HEK293T (cell line): Measurements from ENCODE around the gene NGF.

ENCODE experiments used
- ARNT ChIP-seq: fragments of 450-650 bp; IDR thresholded peaks from 2 replicates; pipeline ENCODE4 v1.6.1; 2017; ENCODE audit warnings: mild to moderate bottlenecking
- ELF4 ChIP-seq: fragments of 450-650 bp; IDR thresholded peaks from 2 replicates; pipeline ENCODE4 v1.6.1; 2017; ENCODE audit warnings: antibody characterized with exemption
- FOXM1 ChIP-seq: fragments of 450-650 bp; IDR thresholded peaks from 2 replicates; pipeline ENCODE4 v1.6.1; 2017; ENCODE audit warnings: mild to moderate bottlenecking, borderline replicate concordance
- NFRKB ChIP-seq: fragments of 450-650 bp; IDR thresholded peaks from 2 replicates; pipeline ENCODE4 v1.6.1; 2016; ENCODE audit warnings: mild to moderate bottlenecking, moderate library complexity
- SP1 ChIP-seq: fragments of 450-650 bp; IDR thresholded peaks from 2 replicates; pipeline ENCODE4 v1.6.1; 2017

- no peak for TF ChIP-seq ARNT
- no peak for TF ChIP-seq ELF4
- TF ChIP-seq FOXM1: no peak
- no peak for TF ChIP-seq SP1
- no peak for TF ChIP-seq NFRKB
Observed at GRCh38 chr1:115356356-115356755, 18.3 kb upstream of the NGF start.
